Stomach (tissue), 9 donors: ENCODE measurements around the gene SUN1. TPM values are rescaled to one million over a fixed set of nuclear protein-coding genes. Genes with fewer than 3 reads are reported as not detected.

Experiments used
- DNase-seq, 2 donors: peaks; one replicate each; pipeline versions ENCODE4 v3.0.0 to v3.0.0-alpha.2; 2013 to 2019
- H3K27ac ChIP-seq, 5 donors: fragments of 200-600 bp in 4 of 5; sonication (generic) in 4 of 5; one replicate each; pipeline ENCODE4 v1.5.1; 2013 to 2019; ENCODE audit warnings: mild to moderate bottlenecking in 1 of 5, moderate library complexity in 1 of 5
- H3K27me3 ChIP-seq, 3 donors: fragments of 200-600 bp; sonication (generic); one replicate each; pipeline ENCODE4 v1.5.1; 2017 to 2019; ENCODE audit warnings: mixed run types in 1 of 3
- H3K36me3 ChIP-seq, 4 donors: fragments of 200-600 bp; sonication (generic); 1 replicate in 3 of 4; 2 replicates in 1 of 4; pipeline ENCODE4 v1.5.1; 2016 to 2019
- H3K4me1 ChIP-seq, 4 donors: fragments of 200-600 bp; sonication (generic); one replicate each; pipeline ENCODE4 v1.5.1; 2016 to 2019
- H3K4me3 ChIP-seq, 4 donors: fragments of 200-600 bp; sonication (generic) in 3 of 4; one replicate each; pipeline ENCODE4 v1.5.1; 2016 to 2019; ENCODE audit warnings: mild to moderate bottlenecking in 1 of 4
- H3K9me3 ChIP-seq, 4 donors: fragments of 200-600 bp; sonication (generic); one replicate each; pipeline ENCODE4 v1.5.1; 2016 to 2019
- CTCF ChIP-seq, 7 experiments: fragments of 450-650 bp in 4 of 7; fragments of 200-600 bp in 3 of 7; sonication (generic) in 3 of 7; IDR thresholded peaks; one replicate each; pipeline ENCODE4 v1.5.1; 2016 to 2019; ENCODE audit warnings: antibody characterized with exemption in 7 of 7, control low read depth in 2 of 7, mild to moderate bottlenecking in 1 of 7
- EP300 ChIP-seq: sonication (generic); formaldehyde crosslinking; IDR thresholded peaks from one replicate; pipeline ENCODE4 v1.6.1; 2017; ENCODE audit warnings: antibody characterized with exemption
- POLR2A ChIP-seq, 4 donors: fragments of 450-650 bp; IDR thresholded peaks; one replicate each; pipeline ENCODE4 v1.6.1; 2016; ENCODE audit warnings: antibody characterized with exemption in 4 of 4, control low read depth in 2 of 4, mild to moderate bottlenecking in 1 of 4, moderate library complexity in 1 of 4
- POLR2AphosphoS5 ChIP-seq, 3 donors: sonication (generic); formaldehyde crosslinking; IDR thresholded peaks; one replicate each; pipeline ENCODE4 v1.6.1; 2016; ENCODE audit warnings: antibody characterized with exemption in 3 of 3
- WGBS, 5 donors: extraction: QIAGEN DNeasy Blood & Tissue Kit in 3 of 5; methylation state at CpG; one replicate each; pipeline versions ENCODE4 v1.1.5 to v1.1.7; 2013 to 2018; 5-methylcytosine and 5-hydroxymethylcytosine counted together
- intact Hi-C: fragments of 100-400 bp; cut with DNase I; formaldehyde crosslinking; loops from one replicate; pipeline ENCODE4 v1.15.1; 2023; ENCODE audit warnings: low total_unique reads
- polyA plus RNA-seq, 3 donors: library from polyadenylated mRNA; stranded (reverse); fragments of 200-250 nt; gene quantifications; one replicate each; pipeline ENCODE4 v1.2.3, GENCODE V29; 2013
- total RNA-seq, 5 donors: library from RNA; depleted of rRNA; stranded (reverse); fragments of >200 nt; gene quantifications; one replicate each; pipeline versions ENCODE4 v1.1.0 to v1.2.3, GENCODE V29; 2014 to 2016
- donor health status: healthy with polysubstance abuse.
- donor health status: Bipolar disorder and iron deficiency.
- donor health status: healthy.

SUN1 gene
- total and polyA plus RNA-seq, 8 donors, result 15.9 to 242 (median 117) TPM

GRCh38 chr7:836429-836828 is 4.2 kb downstream of the SUN1 start:
- intact Hi-C loops, result no loop called here
- Histone ChIP-seq H3K4me3 (no peak overlapping the region), H3K4me1 (peaks cover 41 to 76% (median 62%) of the 10 kb centered on the region in 4 donors), H3K27ac (peak overlapping the region; percentile 68 to 93 (median 85)), H3K27me3 (no peaks in the 10 kb centered on the region), H3K36me3 (peaks cover 16 to 44% (median 34%) of the 10 kb centered on the region in 4 donors), H3K9me3 (no peaks in the 10 kb centered on the region)
- peak in 1 of 2 donors; percentile 64 for DNase-seq
- WGBS, 5 donors, result 38 to 54% (median 42%) methylated on average over 5 of the region's 5 CpGs
- peak in 5 of 7 experiments; percentile 29 to 57 (median 41) for TF ChIP-seq CTCF (IDR thresholded peaks at IDR 0.05)
- peak in 1 of 3 donors; percentile 5 for TF ChIP-seq POLR2AphosphoS5 (IDR thresholded peaks at IDR 0.05)
- TF ChIP-seq EP300, result no peak
- no peak for TF ChIP-seq POLR2A (IDR thresholded peaks at IDR 0.05)

GRCh38 chr7:837001-837400 is 4.7 kb downstream of the SUN1 start:
- Histone ChIP-seq H3K4me3 (no peak overlapping the region), H3K9me3 (no peaks in the 10 kb centered on the region), H3K27ac (peak overlapping the region; percentile 68 to 93 (median 85)), H3K27me3 (no peaks in the 10 kb centered on the region), H3K4me1 (peaks cover 42 to 76% (median 59%) of the 10 kb centered on the region in 4 donors), H3K36me3 (peaks cover 18 to 49% (median 37%) of the 10 kb centered on the region in 4 donors)
- 92 to 95% (median 94%) methylated on average over 9 to 19 of the region's 19 CpGs for WGBS, 5 donors
- TF ChIP-seq POLR2A (IDR thresholded peaks at IDR 0.05), result no peak
- no peak for TF ChIP-seq CTCF (IDR thresholded peaks at IDR 0.05)
- no peak for TF ChIP-seq POLR2AphosphoS5 (IDR thresholded peaks at IDR 0.05)
- no peak for TF ChIP-seq EP300
- intact Hi-C loops, result no loop called here
- no peak for DNase-seq

- Histone ChIP-seq H3K9me3 (no peaks in the 10 kb centered on the region), H3K4me3 (no peak overlapping the region), H3K4me1 (peaks cover 22 to 56% (median 38%) of the 10 kb centered on the region in 4 donors), H3K36me3 (peaks cover 45 to 76% (median 62%) of the 10 kb centered on the region in 4 donors), H3K27me3 (no peaks in the 10 kb centered on the region), H3K27ac (peak overlapping the region in 1 of 5 donors; percentile 93)
- DNase-seq, result no peak
- WGBS, 5 donors, result 89 to 93% (median 93%) methylated on average over 21 to 24 of the region's 24 CpGs
- TF ChIP-seq CTCF (IDR thresholded peaks at IDR 0.05) (no peak), POLR2AphosphoS5 (IDR thresholded peaks at IDR 0.05) (no peak), POLR2A (IDR thresholded peaks at IDR 0.05) (no peak)
- intact Hi-C loops, result no loop called here
Observed at GRCh38 chr7:840001-840600, 7.8 kb downstream of the SUN1 start.

- H3K36me3 ChIP-seq, result peaks cover 47 to 76% (median 68%) of the 10 kb centered on the region in 4 donors
Observed at GRCh38 chr7:841943-842342, 9.7 kb downstream of the SUN1 start.

More at GRCh38 chr7:841943-842342, 9.7 kb downstream of the SUN1 start:
- TF ChIP-seq POLR2A (IDR thresholded peaks at IDR 0.05) (no peak), CTCF (IDR thresholded peaks at IDR 0.05) (no peak), EP300 (no peak), POLR2AphosphoS5 (IDR thresholded peaks at IDR 0.05) (no peak)
- H3K4me1 ChIP-seq, result peaks cover 4 to 40% (median 24%) of the 10 kb centered on the region in 4 donors
- H3K27ac ChIP-seq, result peak overlapping the region in 4 of 5 donors; percentile 18 to 84 (median 68)
- 69 to 82% (median 76%) methylated on average over 16 of the region's 16 CpGs for WGBS, 5 donors
- H3K9me3 ChIP-seq, result no peaks in the 10 kb centered on the region
- H3K4me3 ChIP-seq, result no peak overlapping the region
- H3K27me3 ChIP-seq, result no peaks in the 10 kb centered on the region
- intact Hi-C loops, result no loop called here
- DNase-seq, result no peak
